Brain pericyte (primary cell): ENCODE measurements around the gene TRMT10C.
A peak's percentile ranks its signal among the peaks of the same experiment; 100 is the strongest.
"Not testable (repeated sequence)": the region's sequence is repeated elsewhere in the genome, so short reads cannot be mapped to it uniquely, and the experiment has no call there.

Experiments
- DNase-seq: peaks from one replicate; pipeline ENCODE4 v3.0.0-alpha.2; 2012; ENCODE audit warnings: low read depth, low spot score

Gene TRMT10C

GRCh38 chr3:101548527-101549105, 13.1 kb upstream of the TRMT10C start:
- DNase-seq = no peak

GRCh38 chr3:101549473-101549872, 12.2 kb upstream of the TRMT10C start:
- DNase-seq = no peak

GRCh38 chr3:101551359-101552081, 10.1 kb upstream of the TRMT10C start:
- not testable (repeated sequence) for DNase-seq

- not testable (repeated sequence) for DNase-seq
Observed at GRCh38 chr3:101553381-101553780, 8.3 kb upstream of the TRMT10C start.

- DNase-seq = no peak
Observed at GRCh38 chr3:101556064-101556463, 5.6 kb upstream of the TRMT10C start.

- no peak for DNase-seq
Observed at GRCh38 chr3:101567528-101568317, 6.1 kb downstream of the TRMT10C start.

GRCh38 chr3:101571028-101571895, 9.6 kb downstream of the TRMT10C start:
- DNase-seq = no peak

GRCh38 chr3:101573449-101574387, 12.1 kb downstream of the TRMT10C start, which contains the start of gene PCNP:
Gene PCNP (plus strand): TSS chr3:101574180. CDS start chr3:101574216, 36 bp downstream.
- DNase-seq = peak; percentile 98

GRCh38 chr3:101574388-101575112, 12.9 kb downstream of the TRMT10C start:
- DNase-seq = peak; percentile 29

GRCh38 chr3:101577286-101577685, 15.6 kb downstream of the TRMT10C start:
- DNase-seq = no peak

GRCh38 chr3:101588616-101589015, 26.9 kb downstream of the TRMT10C start:
- no peak for DNase-seq

- DNase-seq = no peak
Observed at GRCh38 chr3:101591071-101591470, 29.4 kb downstream of the TRMT10C start.

GRCh38 chr3:101602731-101603130, 41.1 kb downstream of the TRMT10C start:
- DNase-seq = no peak

- no peak for DNase-seq
Observed at GRCh38 chr3:101603184-101603583, 41.5 kb downstream of the TRMT10C start.

- not testable (repeated sequence) for DNase-seq
Observed at GRCh38 chr3:101605398-101605797, 43.7 kb downstream of the TRMT10C start.

GRCh38 chr3:101611023-101611422, 49.4 kb downstream of the TRMT10C start:
- no peak for DNase-seq

- not testable (repeated sequence) for DNase-seq
Observed at GRCh38 chr3:101613014-101613413, 51.3 kb downstream of the TRMT10C start.

- DNase-seq = no peak
Observed at GRCh38 chr3:101615525-101615924, 53.9 kb downstream of the TRMT10C start.
